Astrocyte of the hippocampus (primary cell): ENCODE results near the gene TRANK1.
"Not testable (repeated sequence)": the region's sequence is repeated elsewhere in the genome, so short reads cannot be mapped to it uniquely, and the experiment has no call there.

Experiments
- DNase-seq: peaks from one replicate; pipeline ENCODE4 v3.0.0; 2011; ENCODE audit warnings: low read depth, low spot score

Gene TRANK1

GRCh38 chr3:36920884-36921567, 23.8 kb downstream of the TRANK1 start:
- DNase-seq: no peak

- no peak for DNase-seq
These were observed 25.3 kb downstream of the TRANK1 start for GRCh38 chr3:36919439-36920160.

- DNase-seq: no peak
These were observed 26.8 kb downstream of the TRANK1 start for GRCh38 chr3:36918050-36918449.

GRCh38 chr3:36911990-36912804, 32.7 kb downstream of the TRANK1 start:
- peak; percentile 62 for DNase-seq

- no peak for DNase-seq
These were observed 35.2 kb downstream of the TRANK1 start for GRCh38 chr3:36909666-36910065.

GRCh38 chr3:36909181-36909580, 35.7 kb downstream of the TRANK1 start:
- DNase-seq: no peak

GRCh38 chr3:36908647-36909180, 36.1 kb downstream of the TRANK1 start:
- DNase-seq: no peak

GRCh38 chr3:36907911-36908646, 36.8 kb downstream of the TRANK1 start:
- DNase-seq: peak; percentile 50

DNA sequence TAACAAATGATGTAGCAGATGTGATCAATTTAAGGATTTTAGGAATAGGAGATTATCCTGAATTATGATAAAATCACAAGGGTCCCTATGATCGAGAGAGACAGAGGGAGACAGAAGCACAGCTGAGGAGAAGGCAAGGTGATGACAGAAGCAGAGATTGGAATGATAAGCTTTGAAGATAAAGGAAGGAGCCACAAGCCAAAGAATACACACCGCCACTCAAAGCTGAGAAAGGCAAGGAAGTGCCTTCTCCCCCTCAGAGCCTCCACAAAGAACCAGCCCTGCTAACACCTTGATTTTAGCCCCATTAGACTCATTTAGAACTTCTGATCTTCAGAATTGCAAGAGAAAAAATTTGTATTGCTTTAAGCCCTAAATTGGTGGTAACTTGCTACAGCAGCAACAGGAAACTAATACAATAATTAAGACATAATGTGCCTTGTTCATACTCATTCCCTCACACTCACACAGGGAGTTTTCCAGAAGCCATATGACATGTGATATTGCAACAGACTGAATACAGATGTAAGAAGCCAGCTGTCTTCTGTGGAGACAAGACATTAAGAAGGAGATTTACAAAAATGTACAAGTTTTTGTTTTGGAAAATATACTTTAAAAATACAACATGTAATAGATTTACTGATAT, 38.2 kb downstream of the TRANK1 start:
- DNase-seq: no peak

- no peak for DNase-seq
These were observed 39.3 kb downstream of the TRANK1 start for GRCh38 chr3:36905545-36905944.

DNA sequence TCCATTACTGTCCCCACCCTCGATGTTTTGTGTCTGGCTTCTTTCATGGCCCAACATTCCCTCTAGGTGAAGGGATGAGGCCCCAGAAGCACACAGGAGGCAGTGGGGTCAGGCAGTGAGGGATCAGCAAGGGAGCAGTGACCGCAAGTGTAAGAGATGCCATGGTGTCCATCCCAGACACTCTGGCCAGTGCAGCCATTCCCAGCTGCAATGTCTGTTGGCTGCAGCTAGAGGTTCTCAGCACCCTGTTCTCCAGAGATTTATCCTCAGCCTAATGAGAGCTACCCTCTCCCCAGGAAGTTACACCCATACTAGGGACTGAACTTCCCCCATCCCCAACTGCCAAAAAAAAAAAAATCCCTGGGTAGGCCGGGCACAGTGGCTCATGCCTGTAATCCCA, 40.2 kb downstream of the TRANK1 start:
- DNase-seq: peak; percentile 10

DNA sequence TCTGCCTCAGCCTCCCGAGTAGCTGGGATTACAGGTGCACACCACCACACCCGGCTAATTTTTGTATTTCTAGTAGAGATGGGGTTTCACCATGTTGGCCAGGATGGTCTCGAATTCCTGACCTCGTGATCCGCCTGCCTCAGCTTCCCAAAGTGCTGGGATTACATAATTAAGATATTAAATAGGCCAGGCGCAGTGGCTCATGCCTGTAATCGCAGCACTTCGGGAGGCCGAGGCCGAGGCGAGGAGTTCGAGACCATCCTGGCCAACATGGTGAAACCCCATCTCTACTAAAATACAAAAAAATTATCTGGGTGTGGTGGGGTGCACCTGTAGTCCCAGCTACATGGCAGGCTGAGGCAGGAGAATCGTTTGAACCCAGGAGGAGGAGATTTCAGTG, 40.8 kb downstream of the TRANK1 start:
- not testable (repeated sequence) for DNase-seq

DNA sequence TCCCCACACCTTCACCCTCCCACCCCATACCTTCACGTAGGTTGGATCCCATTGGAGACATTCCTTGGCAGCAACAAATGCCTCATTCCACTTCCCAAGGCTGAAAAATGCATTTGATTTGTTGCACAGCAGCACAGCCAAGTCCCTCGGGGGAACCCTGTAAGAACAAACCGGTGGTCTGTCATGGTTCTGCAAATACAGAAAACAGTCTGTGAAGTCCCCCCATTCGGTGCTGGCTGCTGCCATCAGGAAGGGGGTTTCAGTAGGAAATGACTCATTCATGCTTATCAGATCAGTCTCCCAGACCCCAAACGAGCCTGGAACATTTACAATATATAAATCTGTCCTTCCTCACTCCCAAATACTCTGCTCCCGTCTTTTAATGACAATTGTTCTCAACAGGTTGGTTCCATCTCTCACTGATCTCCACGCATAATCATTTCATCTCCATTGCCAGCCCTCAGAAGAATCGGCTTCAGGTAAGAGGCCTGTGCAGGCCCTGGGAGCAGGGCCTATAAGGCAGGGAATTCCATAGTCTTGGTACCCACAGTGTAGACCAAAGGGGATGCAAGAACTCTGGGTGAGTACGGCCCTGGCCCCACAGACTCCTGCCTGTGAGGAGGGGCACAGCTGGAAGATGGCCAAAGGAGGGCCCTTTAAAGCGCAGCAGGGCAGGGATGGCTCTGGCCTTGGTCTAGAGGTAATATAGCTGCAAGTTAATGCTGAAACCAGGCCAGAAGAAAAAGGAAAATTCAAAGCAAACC, 41.6 kb downstream of the TRANK1 start:
- no peak for DNase-seq

- DNase-seq: no peak
These were observed 43.3 kb downstream of the TRANK1 start for GRCh38 chr3:36901588-36901987.

- no peak for DNase-seq
These were observed 44.1 kb downstream of the TRANK1 start for GRCh38 chr3:36900474-36901443.

DNA sequence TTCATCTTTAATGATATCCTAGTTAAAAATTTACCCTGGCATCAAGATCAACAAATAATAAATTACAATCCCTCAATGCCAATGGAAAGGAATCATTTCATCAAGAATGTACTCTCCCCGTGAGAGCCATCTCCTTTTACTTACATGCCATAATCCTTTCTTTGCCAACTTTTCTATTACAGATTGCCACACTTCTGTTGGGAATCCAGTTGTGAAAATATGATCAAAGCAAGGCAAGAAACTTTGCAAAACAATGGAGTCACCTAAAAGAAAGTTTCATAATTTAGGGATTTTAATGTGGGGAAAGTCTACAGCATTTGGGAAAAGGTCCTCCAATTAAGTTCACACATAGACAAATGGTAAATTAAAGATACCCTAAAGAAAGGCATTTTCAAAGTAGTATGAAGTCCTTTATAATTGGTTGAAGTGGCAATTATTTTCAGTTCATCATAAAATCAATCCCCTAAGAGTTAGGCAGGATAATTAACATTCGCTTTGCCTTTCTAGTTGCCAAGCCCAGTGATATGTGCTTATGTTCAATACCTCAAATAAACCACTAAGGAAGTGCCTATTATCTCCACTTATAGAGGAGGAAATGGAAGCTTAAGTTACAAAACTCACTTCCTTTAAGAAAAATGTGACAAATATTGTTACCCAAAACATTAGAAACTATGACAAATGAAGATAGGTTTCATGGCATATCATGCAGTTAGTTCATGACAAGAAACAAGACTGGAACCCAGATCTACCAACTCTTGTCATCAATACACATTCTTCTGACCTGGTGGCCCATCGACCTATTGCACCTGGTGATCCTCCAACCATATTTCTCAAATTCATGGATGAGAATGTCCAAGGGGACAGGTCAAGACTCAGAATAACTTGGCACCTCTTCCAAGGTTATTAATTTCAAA, 49.1 kb downstream of the TRANK1 start:
- no peak for DNase-seq

DNA sequence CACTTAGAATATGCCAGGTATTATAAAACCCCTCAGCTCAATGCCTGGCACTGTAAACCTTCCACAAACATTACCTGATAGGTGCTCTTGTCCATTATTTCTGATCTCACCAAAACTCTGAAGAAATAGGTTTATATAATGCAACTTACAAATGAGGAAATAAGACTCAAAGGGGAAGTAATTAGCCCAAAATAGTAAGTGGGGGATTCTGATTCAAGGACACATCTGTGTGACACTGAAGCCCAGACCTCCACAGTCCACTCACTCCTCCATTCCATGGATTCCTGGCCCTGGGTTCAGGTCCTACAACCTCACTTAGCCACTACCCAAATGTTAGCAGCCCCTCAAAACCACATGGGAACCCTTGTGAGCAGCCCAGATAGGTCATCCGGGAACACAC, 49.9 kb downstream of the TRANK1 start:
- no peak for DNase-seq

DNA sequence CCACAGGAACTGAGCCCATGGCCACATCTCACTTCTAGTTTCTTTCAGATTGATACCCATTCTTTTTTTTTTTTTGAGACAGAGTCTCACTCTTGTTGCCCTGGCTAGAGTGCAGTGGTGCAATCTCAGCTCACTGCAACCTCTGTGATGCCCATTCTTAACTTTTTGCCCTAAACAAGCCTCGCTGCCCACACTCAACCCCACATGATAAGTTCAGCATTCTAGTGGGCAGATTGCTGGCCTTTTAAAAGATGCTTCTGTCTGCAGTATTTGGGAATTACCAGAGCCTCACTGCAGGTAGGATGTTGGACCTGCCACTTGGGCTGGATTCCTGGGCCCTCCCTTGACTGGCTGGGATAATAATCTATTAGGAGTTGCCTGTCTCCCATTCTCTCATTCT, 51.0 kb downstream of the TRANK1 start:
- DNase-seq: no peak
